ENCODE data around the gene PSMG3.

DNA sequence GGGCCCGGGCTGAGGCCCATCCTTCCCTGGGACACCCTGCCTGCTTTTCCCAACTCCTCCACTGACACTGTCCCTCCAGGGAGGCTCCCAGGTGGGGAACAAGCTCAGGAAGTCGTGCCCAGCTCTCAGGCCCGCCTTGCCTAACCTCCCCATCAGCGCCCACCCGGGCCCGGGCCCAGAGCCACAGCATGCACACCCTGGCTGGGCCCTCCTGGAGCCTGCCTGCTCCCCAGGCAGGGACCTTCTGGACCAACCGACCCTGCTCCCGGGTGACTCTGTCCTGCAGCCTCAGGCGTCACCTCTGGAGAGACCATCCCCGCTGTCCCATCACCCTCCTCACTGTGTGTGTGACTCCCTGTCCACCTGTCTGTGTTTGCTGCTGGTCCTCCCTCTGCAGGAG, 12.1 kb downstream of the PSMG3 start:
- TF ChIP-seq, protein P1, sequence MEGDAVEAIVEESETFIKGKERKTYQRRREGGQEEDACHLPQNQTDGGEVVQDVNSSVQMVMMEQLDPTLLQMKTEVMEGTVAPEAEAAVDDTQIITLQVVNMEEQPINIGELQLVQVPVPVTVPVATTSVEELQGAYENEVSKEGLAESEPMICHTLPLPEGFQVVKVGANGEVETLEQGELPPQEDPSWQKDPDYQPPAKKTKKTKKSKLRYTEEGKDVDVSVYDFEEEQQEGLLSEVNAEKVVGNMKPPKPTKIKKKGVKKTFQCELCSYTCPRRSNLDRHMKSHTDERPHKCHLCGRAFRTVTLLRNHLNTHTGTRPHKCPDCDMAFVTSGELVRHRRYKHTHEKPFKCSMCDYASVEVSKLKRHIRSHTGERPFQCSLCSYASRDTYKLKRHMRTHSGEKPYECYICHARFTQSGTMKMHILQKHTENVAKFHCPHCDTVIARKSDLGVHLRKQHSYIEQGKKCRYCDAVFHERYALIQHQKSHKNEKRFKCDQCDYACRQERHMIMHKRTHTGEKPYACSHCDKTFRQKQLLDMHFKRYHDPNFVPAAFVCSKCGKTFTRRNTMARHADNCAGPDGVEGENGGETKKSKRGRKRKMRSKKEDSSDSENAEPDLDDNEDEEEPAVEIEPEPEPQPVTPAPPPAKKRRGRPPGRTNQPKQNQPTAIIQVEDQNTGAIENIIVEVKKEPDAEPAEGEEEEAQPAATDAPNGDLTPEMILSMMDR (tag by site-specific recombination; IDR thresholded peaks at IDR 0.05) = no peak
- TF ChIP-seq ZNF274 (IDR thresholded peaks at IDR 0.05; ENCODE audit: low read length) (no peak), ZNF274 (tag by site-specific recombination; IDR thresholded peaks at IDR 0.05; ENCODE audit: borderline replicate concordance) (no peak), ZSCAN16 (tag by site-specific recombination; IDR thresholded peaks at IDR 0.05) (no peak), HOXA7 (CRISPR knock-in tag; IDR thresholded peaks at IDR 0.05; ENCODE audit: borderline replicate concordance) (no peak), ZNF112 (tag by site-specific recombination; IDR thresholded peaks at IDR 0.05) (no peak), ZNF530 (tag by site-specific recombination; IDR thresholded peaks at IDR 0.05; ENCODE audit: low read depth) (no peak)
- TF ChIP-seq, protein P2, sequence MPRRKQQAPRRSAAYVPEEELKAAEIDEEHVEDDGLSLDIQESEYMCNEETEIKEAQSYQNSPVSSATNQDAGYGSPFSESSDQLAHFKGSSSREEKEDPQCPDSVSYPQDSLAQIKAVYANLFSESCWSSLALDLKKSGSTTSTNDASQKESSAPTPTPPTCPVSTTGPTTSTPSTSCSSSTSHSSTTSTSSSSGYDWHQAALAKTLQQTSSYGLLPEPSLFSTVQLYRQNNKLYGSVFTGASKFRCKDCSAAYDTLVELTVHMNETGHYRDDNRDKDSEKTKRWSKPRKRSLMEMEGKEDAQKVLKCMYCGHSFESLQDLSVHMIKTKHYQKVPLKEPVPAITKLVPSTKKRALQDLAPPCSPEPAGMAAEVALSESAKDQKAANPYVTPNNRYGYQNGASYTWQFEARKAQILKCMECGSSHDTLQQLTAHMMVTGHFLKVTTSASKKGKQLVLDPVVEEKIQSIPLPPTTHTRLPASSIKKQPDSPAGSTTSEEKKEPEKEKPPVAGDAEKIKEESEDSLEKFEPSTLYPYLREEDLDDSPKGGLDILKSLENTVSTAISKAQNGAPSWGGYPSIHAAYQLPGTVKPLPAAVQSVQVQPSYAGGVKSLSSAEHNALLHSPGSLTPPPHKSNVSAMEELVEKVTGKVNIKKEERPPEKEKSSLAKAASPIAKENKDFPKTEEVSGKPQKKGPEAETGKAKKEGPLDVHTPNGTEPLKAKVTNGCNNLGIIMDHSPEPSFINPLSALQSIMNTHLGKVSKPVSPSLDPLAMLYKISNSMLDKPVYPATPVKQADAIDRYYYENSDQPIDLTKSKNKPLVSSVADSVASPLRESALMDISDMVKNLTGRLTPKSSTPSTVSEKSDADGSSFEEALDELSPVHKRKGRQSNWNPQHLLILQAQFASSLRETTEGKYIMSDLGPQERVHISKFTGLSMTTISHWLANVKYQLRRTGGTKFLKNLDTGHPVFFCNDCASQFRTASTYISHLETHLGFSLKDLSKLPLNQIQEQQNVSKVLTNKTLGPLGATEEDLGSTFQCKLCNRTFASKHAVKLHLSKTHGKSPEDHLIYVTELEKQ (tag by site-specific recombination; IDR thresholded peaks at IDR 0.05; ENCODE audit: borderline replicate concordance) = no peak
- TF ChIP-seq, protein P3, sequence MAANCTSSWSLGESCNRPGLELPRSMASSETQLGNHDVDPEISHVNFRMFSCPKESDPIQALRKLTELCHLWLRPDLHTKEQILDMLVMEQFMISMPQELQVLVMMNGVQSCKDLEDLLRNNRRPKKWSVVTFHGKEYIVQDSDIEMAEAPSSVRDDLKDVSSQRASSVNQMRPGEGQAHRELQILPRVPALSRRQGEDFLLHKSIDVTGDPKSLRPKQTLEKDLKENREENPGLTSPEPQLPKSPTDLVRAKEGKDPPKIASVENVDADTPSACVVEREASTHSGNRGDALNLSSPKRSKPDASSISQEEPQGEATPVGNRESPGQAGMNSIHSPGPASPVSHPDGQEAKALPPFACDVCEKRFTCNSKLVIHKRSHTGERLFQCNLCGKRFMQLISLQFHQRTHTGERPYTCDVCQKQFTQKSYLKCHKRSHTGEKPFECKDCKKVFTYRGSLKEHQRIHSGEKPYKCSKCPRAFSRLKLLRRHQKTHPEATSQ (tag by site-specific recombination; IDR thresholded peaks at IDR 0.05) = no peak

Measured in HEK293 (cell line).